Endothelial cell of umbilical vein (primary cell): ENCODE data around the gene CDCP1. TPM values are rescaled to one million over a fixed set of nuclear protein-coding genes. Genes with fewer than 3 reads are reported as not detected.

Source experiments
- BruUV-seq: library from RNA; stranded (reverse); fragments of 400-500 nt; replicated peaks from 2 replicates; lab custom pipeline; 2021; lab: Mats Ljungman, UMichigan
- CTCF ChIA-PET: fragments of 300-600, 350-600 bp; sonication (Branson Sonifier 250); formaldehyde crosslinking; loops from one replicate; lab custom pipeline; 2021; ENCODE audit warnings: antibody characterized with exemption, inconsistent platforms; lab: Charles Lee
- POLR2A ChIA-PET: fragments of 300-600, 350-600 bp; sonication (Branson Sonifier 250); formaldehyde crosslinking; loops from one replicate; lab custom pipeline; 2021; ENCODE audit warnings: antibody characterized with exemption, inconsistent platforms; lab: Charles Lee
- DNase-seq: peaks from one replicate; pipeline ENCODE4 v3.0.0-alpha.2; 2011; ENCODE audit warnings: low read depth, low spot score
- FAIRE-seq: peaks from 2 replicates; lab custom pipeline; 2011; peaks lifted over from hg19 to GRCh38; lab: Jason Lieb, UNC
- H2AFZ ChIP-seq: 2 replicates; pipeline ENCODE4 v1.6.0; 2012; ENCODE audit warnings: low read depth, low read length, control low read depth, inconsistent platforms
- H3K27ac ChIP-seq: 2 replicates; pipeline ENCODE4 v1.5.1; 2011; ENCODE audit warnings: low read depth, mild to moderate bottlenecking, control low read depth, low read length, moderate library complexity; ENCODE audit not compliant: insufficient read depth
- H3K27me3 ChIP-seq, 2 experiments: 2 replicates each; pipeline versions ENCODE4 v1.6.0 to v1.6.1; 2011; ENCODE audit warnings: low read length in 2 of 2, mixed read lengths in 1 of 2; ENCODE audit not compliant: control insufficient read depth in 2 of 2, insufficient read depth in 2 of 2
- H3K36me3 ChIP-seq, 2 experiments: 2 replicates in 1 of 2; 3 replicates in 1 of 2; pipeline ENCODE4 v1.5.1; 2011; ENCODE audit warnings: low read length in 2 of 2, mild to moderate bottlenecking in 1 of 2, moderate library complexity in 1 of 2; ENCODE audit not compliant: control insufficient read depth in 2 of 2, insufficient read depth in 2 of 2; ENCODE audit errors: extremely low read depth in 1 of 2
- H3K4me1 ChIP-seq: 3 replicates; pipeline ENCODE4 v1.5.1; 2011; ENCODE audit warnings: mild to moderate bottlenecking, low read length; ENCODE audit not compliant: control insufficient read depth, insufficient read depth; ENCODE audit errors: extremely low read depth
- H3K4me2 ChIP-seq: 2 replicates; pipeline ENCODE4 v1.6.1; 2011; ENCODE audit warnings: low read length, control low read depth, mixed read lengths; ENCODE audit not compliant: insufficient read depth
- H3K4me3 ChIP-seq, 3 experiments: fragments of 200-600 bp in 1 of 3; sonication (generic), shearing (Covaris generic) in 1 of 3; replicated peaks in 1 of 3; 2 replicates each; pipeline ENCODE4 v1.5.1; 2011 to 2016; ENCODE audit warnings: control low read depth in 3 of 3, low read length in 3 of 3, mild to moderate bottlenecking in 2 of 3, inconsistent platforms in 1 of 3, low read depth in 1 of 3, moderate library complexity in 1 of 3; ENCODE audit not compliant: insufficient read depth in 1 of 3
- H3K79me2 ChIP-seq: 2 replicates; pipeline ENCODE4 v1.6.0; 2012; ENCODE audit warnings: low read length, inconsistent platforms; ENCODE audit not compliant: control insufficient read depth, insufficient read depth
- H3K9ac ChIP-seq: replicated peaks from 2 replicates; pipeline ENCODE3; 2011; ENCODE audit warnings: low read length, control low read depth; ENCODE audit not compliant: insufficient read depth; ENCODE audit errors: extremely low read depth
- H3K9me1 ChIP-seq: replicated peaks from 3 replicates; pipeline ENCODE4 v1.6.0; 2011; ENCODE audit warnings: mild to moderate bottlenecking, low read length; ENCODE audit not compliant: control insufficient read depth, insufficient read depth; ENCODE audit errors: extremely low read depth
- H3K9me3 ChIP-seq: replicated peaks from 2 replicates; pipeline ENCODE4 v1.5.1; 2012; ENCODE audit warnings: low read length, inconsistent platforms; ENCODE audit not compliant: control insufficient read depth, insufficient read depth
- H4K20me1 ChIP-seq: replicated peaks from 2 replicates; pipeline ENCODE3; 2011; ENCODE audit warnings: mild to moderate bottlenecking, low read length; ENCODE audit not compliant: control insufficient read depth, insufficient read depth; ENCODE audit errors: extremely low read depth
- CTCF ChIP-seq, 2 donors: IDR thresholded peaks; 1 replicate in 1 of 2; 2 replicates in 1 of 2; pipeline ENCODE4 v1.5.1; 2011; ENCODE audit warnings: low read length in 2 of 2, mild to moderate bottlenecking in 2 of 2, moderate library complexity in 2 of 2, control low read depth in 1 of 2, inconsistent platforms in 1 of 2, low read depth in 1 of 2; ENCODE audit not compliant: insufficient read depth in 1 of 2; ENCODE audit errors: extremely low read depth in 1 of 2
- EZH2 ChIP-seq: IDR thresholded peaks from 2 replicates; pipeline ENCODE4 v1.6.1; 2012; ENCODE audit warnings: borderline replicate concordance, low read depth, mild to moderate bottlenecking, moderate library complexity, low read length, inconsistent platforms; ENCODE audit not compliant: severe bottlenecking
- FOS ChIP-seq: IDR thresholded peaks from 2 replicates; pipeline ENCODE4 v1.6.1; 2011; ENCODE audit warnings: mild to moderate bottlenecking, low read length, moderate library complexity, borderline replicate concordance; ENCODE audit not compliant: insufficient read depth
- JUN ChIP-seq: IDR thresholded peaks from 2 replicates; pipeline ENCODE4 v1.6.1; 2011; ENCODE audit warnings: borderline replicate concordance, low read depth; ENCODE audit not compliant: insufficient read length, insufficient read depth
- MYC ChIP-seq: IDR thresholded peaks from one replicate; pipeline ENCODE4 v1.6.1; 2011; ENCODE audit warnings: mild to moderate bottlenecking, low read depth, low read length
- POLR2A ChIP-seq: IDR thresholded peaks from 2 replicates; pipeline ENCODE4 v1.6.1; 2012; ENCODE audit warnings: low read depth, mild to moderate bottlenecking, control low read depth, low read length
- POLR2AphosphoS5 ChIP-seq: IDR thresholded peaks from 2 replicates; pipeline ENCODE4 v1.6.1; 2012; ENCODE audit warnings: low read depth, mild to moderate bottlenecking, control low read depth, low read length, moderate library complexity; ENCODE audit not compliant: insufficient read depth
- dilution Hi-C: fragments of 300-500 bp; cut with MboI; formaldehyde crosslinking; loops from one replicate; pipeline ENCODE4 v1.15.0; 2019; ENCODE audit warnings: low sequenced_read_pairs; ENCODE audit not compliant: extremely low pct_ligation_motif_present
- intact Hi-C: fragments of 100-400 bp; cut with micrococcal nuclease; formaldehyde crosslinking; loops from one replicate; pipeline ENCODE4 v1.10.0; 2022
- polyA plus RNA-seq, 4 experiments: library from polyadenylated mRNA; depleted of rRNA in 3 of 4; stranded (reverse) in 3 of 4; unstranded in 1 of 4; fragments of >200 nt; gene quantifications; 2 replicates each; pipeline versions ENCODE4 v1.2.1 to v1.2.3, GENCODE V29; 2011 to 2012; ENCODE audit warnings: missing spikeins in 1 of 4
- total RNA-seq: library from RNA; stranded (reverse); gene quantifications from 2 replicates; pipeline ENCODE4 v1.2.3, GENCODE V29; 2021
- TF ChIP-seq, protein P1 (sequence below): IDR thresholded peaks from 2 replicates; pipeline ENCODE4 v1.6.1; 2011; ENCODE audit not compliant: insufficient read depth, insufficient read length

CDCP1 gene
- total and polyA plus RNA-seq, 2 donors (not counting 3 experiments of a cell fraction or from before 2014, with no cell fraction given), result 0.01 to 0.22 TPM

GRCh38 chr3:45104715-45105711, 41.2 kb downstream of the CDCP1 start:
- H3K4me2 ChIP-seq, result no peak overlapping the region
- no TSS peak for BruUV-seq
- dilution Hi-C loops, result no loop called here

More at GRCh38 chr3:45104715-45105711, 41.2 kb downstream of the CDCP1 start:
- no peaks in the 10 kb centered on the region for H4K20me1 ChIP-seq
- intact Hi-C loops, result no loop called here
- no peaks in the 10 kb centered on the region for H3K79me2 ChIP-seq
- no peak overlapping the region for H2AFZ ChIP-seq
- TF ChIP-seq POLR2AphosphoS5 (no peak), MYC (no peak), CTCF (IDR thresholded peaks at IDR 0.05; ENCODE audit: extremely low read depth in 1 of 2, insufficient read depth in 1 of 2, low read depth in 1 of 2, low read length in 2 of 2) (no peak), EZH2 (no peak), FOS (no peak), JUN (no peak), POLR2A (no peak)
- TF ChIP-seq, protein P1, sequence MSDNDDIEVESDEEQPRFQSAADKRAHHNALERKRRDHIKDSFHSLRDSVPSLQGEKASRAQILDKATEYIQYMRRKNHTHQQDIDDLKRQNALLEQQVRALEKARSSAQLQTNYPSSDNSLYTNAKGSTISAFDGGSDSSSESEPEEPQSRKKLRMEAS, result no peak
- no peak overlapping the region for H3K4me3 ChIP-seq
- ChIA-PET POLR2A (no interaction called here), CTCF (interaction anchor here (1.0 to 1.2 kb wide), 2 partner anchors 13 to 105 kb away, joined by 3 read pairs; no protein-coding TSS in a partner anchor)
- no peaks in the 10 kb centered on the region for H3K36me3 ChIP-seq
- no peak overlapping the region for H3K27ac ChIP-seq
- H3K9ac ChIP-seq, result no peak overlapping the region
- DNase-seq (no peak), FAIRE-seq (peak; percentile 43)
- peaks cover 7% of the 10 kb centered on the region for H3K4me1 ChIP-seq
- H3K27me3 ChIP-seq, result peaks cover 3 to 4% of the 10 kb centered on the region in 2 experiments
- H3K9me1 ChIP-seq, result no peaks in the 10 kb centered on the region
- no peaks in the 10 kb centered on the region for H3K9me3 ChIP-seq
